DOHH2 (cell line): ENCODE results near the gene CORO1A.
"Not testable (repeated sequence)": the region's sequence is repeated elsewhere in the genome, so short reads cannot be mapped to it uniquely, and the experiment has no call there.

ENCODE experiments used
- H3F3A ChIP-seq: fragments of 200-600 bp; sonication (generic), shearing (Covaris generic); 2 replicates; pipeline ENCODE4 v1.6.0; 2016; ENCODE audit warnings: antibody characterized with exemption, mild to moderate bottlenecking; ENCODE audit not compliant: control insufficient read depth, insufficient read depth
- H3K27ac ChIP-seq: fragments of 200-600 bp; sonication (generic); 2 replicates; pipeline ENCODE4 v1.5.1; 2014; ENCODE audit warnings: low read depth, mild to moderate bottlenecking, low read length, moderate library complexity
- H3K27me3 ChIP-seq: fragments of 200-600 bp; sonication (generic); 2 replicates; pipeline ENCODE4 v1.6.1; 2014; ENCODE audit warnings: mild to moderate bottlenecking, low read length, mixed read lengths; ENCODE audit not compliant: control insufficient read depth
- H3K36me3 ChIP-seq: fragments of 200-600 bp; sonication (generic); 2 replicates; pipeline ENCODE4 v1.6.1; 2014; ENCODE audit warnings: mild to moderate bottlenecking, low read length, moderate library complexity, mixed read lengths; ENCODE audit not compliant: control insufficient read depth
- H3K4me1 ChIP-seq: fragments of 200-600 bp; sonication (generic); 2 replicates; pipeline ENCODE4 v1.6.1; 2014; ENCODE audit warnings: mild to moderate bottlenecking, low read length, mixed read lengths; ENCODE audit not compliant: control insufficient read depth
- H3K4me2 ChIP-seq: fragments of 200-600 bp; sonication (generic); 2 replicates; pipeline ENCODE4 v1.6.0; 2014; ENCODE audit warnings: mild to moderate bottlenecking, low read length, moderate library complexity
- H3K4me3 ChIP-seq: fragments of 200-600 bp; sonication (generic); 2 replicates; pipeline ENCODE4 v1.5.1; 2014; ENCODE audit warnings: mild to moderate bottlenecking, low read length, mixed read lengths
- H3K79me2 ChIP-seq: fragments of 200-600 bp; sonication (generic); 2 replicates; pipeline ENCODE4 v1.6.1; 2014; ENCODE audit warnings: mild to moderate bottlenecking, low read length, mixed read lengths; ENCODE audit not compliant: control insufficient read depth
- H3K9me2 ChIP-seq: fragments of 200-600 bp; sonication (generic); replicated peaks from 2 replicates; pipeline ENCODE4 v1.6.1; 2014; ENCODE audit warnings: mild to moderate bottlenecking, low read length, mixed read lengths; ENCODE audit not compliant: control insufficient read depth
- H3K9me3 ChIP-seq: fragments of 200-600 bp; sonication (generic); 2 replicates; pipeline ENCODE4 v1.6.1; 2014; ENCODE audit warnings: antibody characterized with exemption, low read length, mixed read lengths; ENCODE audit not compliant: control insufficient read depth, insufficient read depth
- H4K20me1 ChIP-seq: fragments of 200-600 bp; sonication (generic); 2 replicates; pipeline ENCODE4 v1.6.0; 2014; ENCODE audit warnings: low read depth, mild to moderate bottlenecking, antibody characterized with exemption, low read length, moderate library complexity; ENCODE audit not compliant: control insufficient read depth, insufficient read depth
- EZH2phosphoT487 ChIP-seq: fragments of 200-600 bp; sonication (generic); IDR thresholded peaks from 2 replicates; pipeline ENCODE4 v1.6.1; 2017; ENCODE audit warnings: borderline replicate concordance, mild to moderate bottlenecking, antibody characterized with exemption, low read length, moderate library complexity, mixed read lengths
- TF ChIP-seq, protein P1 (sequence below): fragments of 200-600 bp; sonication (generic); IDR thresholded peaks from one replicate; pipeline ENCODE4 v1.5.1; 2014; ENCODE audit warnings: antibody characterized with exemption, mild to moderate bottlenecking, low read depth, low read length; ENCODE audit not compliant: poor library complexity, severe bottlenecking

Gene CORO1A

DNA sequence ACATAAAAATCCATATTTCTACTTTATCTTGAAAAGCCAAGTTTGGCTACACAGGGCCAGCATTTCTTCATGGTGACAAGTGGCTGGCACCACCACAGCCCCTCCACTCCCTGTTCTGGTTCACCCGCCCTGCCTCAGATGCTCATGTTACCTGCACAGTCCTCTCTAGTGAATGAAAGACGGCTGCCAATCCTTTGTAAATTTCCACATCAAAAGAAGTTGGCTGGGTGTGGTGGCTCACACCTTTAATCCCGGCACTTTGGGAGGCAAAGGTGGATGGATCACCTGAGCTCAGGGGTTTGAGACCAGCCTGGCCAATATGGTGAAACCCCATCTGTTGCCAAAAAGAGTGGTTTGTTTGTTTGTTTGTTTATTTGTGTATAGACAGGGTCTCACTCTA lies 19.9 kb upstream of the CORO1A start:
- H3K27ac ChIP-seq, result no peak overlapping the region
- H3K36me3 ChIP-seq, result no peaks in the 10 kb centered on the region

DNA sequence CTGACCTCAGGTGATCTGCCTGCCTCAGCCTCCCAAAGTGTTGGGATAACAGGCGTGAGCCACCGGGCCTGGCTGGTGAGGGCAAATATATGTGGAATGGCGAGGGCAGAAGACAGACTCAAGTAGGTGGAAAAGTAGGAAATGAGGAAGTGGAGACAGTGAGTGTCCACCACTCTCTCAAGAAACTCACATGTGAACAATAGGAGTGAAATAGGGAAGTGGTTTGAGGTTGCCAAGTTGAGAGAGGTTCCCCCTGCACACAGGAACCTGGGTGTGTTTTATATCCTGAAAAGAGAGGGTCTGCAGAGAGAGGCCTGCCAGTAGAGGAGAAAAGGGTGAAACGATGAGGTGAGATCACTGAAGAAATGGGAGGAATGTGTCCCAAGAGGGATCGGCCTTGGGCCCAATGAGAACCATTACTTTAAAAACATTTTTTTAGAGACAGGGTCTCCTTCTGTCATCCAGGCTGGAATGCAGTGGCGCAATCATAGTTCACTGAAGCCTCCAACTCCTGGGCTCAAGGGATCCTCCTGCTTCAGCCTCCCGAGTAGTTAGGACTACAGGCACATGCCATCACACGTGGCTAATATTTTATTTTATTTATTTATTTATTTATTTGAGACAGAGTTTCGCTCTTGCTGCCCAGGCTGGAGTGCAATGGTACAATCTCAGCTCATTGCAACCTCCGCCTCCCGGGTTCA lies 17.1 kb upstream of the CORO1A start:
- Histone ChIP-seq H3K27me3 (no peaks in the 10 kb centered on the region), H4K20me1 (no peaks in the 10 kb centered on the region), H3F3A (no peaks in the 10 kb centered on the region), H3K27ac (no peak overlapping the region), H3K79me2 (no peaks in the 10 kb centered on the region), H3K36me3 (no peaks in the 10 kb centered on the region), H3K4me1 (peaks cover 17% of the 10 kb centered on the region), H3K4me2 (peak overlapping the region; percentile 54), H3K4me3 (peak overlapping the region; percentile 12; the same call in 1 of the 2 replicates), H3K9me2 (no peaks in the 10 kb centered on the region), H3K9me3 (no peaks in the 10 kb centered on the region)
- TF ChIP-seq EZH2phosphoT487, result no peak
- TF ChIP-seq, protein P1, sequence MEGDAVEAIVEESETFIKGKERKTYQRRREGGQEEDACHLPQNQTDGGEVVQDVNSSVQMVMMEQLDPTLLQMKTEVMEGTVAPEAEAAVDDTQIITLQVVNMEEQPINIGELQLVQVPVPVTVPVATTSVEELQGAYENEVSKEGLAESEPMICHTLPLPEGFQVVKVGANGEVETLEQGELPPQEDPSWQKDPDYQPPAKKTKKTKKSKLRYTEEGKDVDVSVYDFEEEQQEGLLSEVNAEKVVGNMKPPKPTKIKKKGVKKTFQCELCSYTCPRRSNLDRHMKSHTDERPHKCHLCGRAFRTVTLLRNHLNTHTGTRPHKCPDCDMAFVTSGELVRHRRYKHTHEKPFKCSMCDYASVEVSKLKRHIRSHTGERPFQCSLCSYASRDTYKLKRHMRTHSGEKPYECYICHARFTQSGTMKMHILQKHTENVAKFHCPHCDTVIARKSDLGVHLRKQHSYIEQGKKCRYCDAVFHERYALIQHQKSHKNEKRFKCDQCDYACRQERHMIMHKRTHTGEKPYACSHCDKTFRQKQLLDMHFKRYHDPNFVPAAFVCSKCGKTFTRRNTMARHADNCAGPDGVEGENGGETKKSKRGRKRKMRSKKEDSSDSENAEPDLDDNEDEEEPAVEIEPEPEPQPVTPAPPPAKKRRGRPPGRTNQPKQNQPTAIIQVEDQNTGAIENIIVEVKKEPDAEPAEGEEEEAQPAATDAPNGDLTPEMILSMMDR, result no peak

More for the DNA sequence above, 19.9 kb upstream of the CORO1A start:
- H3K79me2 ChIP-seq, result no peaks in the 10 kb centered on the region
- no peak overlapping the region for H3K4me3 ChIP-seq
- H3F3A ChIP-seq, result no peaks in the 10 kb centered on the region
- peaks cover 25% of the 10 kb centered on the region for H3K4me1 ChIP-seq
- TF ChIP-seq EZH2phosphoT487, result no peak
- TF ChIP-seq, protein P1, result no peak
- H3K27me3 ChIP-seq, result no peaks in the 10 kb centered on the region
- no peak overlapping the region for H3K4me2 ChIP-seq
- no peaks in the 10 kb centered on the region for H4K20me1 ChIP-seq
- no peaks in the 10 kb centered on the region for H3K9me3 ChIP-seq
- H3K9me2 ChIP-seq, result no peaks in the 10 kb centered on the region

DNA sequence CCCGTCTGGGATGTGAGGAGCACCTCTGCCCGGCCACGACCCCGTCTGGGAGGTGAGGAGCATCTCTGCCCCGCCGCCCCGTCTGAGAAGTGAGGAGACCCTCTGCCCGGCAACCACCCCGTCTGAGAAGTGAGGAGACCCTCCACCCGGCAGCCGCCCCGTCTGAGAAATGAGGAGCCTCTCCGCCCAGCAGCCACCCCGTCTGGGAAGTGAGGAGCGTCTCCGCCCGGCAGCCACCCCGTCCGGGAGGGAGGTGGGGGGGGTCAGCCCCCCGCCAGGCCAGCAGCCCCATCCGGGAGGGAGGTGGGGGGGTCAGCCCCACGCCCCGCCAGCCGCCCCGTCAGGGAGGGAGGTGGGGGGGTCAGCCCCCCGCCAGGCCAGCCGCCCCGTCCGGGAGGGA lies 14.7 kb upstream of the CORO1A start:
- not testable (repeated sequence) for H3K4me3 ChIP-seq, H3K27ac ChIP-seq, H3K9me3 ChIP-seq, H3K9me2 ChIP-seq, H4K20me1 ChIP-seq, H3K79me2 ChIP-seq, H3K36me3 ChIP-seq, H3F3A ChIP-seq, H3K4me2 ChIP-seq, H3K27me3 ChIP-seq
- peaks cover 17% of the 10 kb centered on the region for H3K4me1 ChIP-seq

DNA sequence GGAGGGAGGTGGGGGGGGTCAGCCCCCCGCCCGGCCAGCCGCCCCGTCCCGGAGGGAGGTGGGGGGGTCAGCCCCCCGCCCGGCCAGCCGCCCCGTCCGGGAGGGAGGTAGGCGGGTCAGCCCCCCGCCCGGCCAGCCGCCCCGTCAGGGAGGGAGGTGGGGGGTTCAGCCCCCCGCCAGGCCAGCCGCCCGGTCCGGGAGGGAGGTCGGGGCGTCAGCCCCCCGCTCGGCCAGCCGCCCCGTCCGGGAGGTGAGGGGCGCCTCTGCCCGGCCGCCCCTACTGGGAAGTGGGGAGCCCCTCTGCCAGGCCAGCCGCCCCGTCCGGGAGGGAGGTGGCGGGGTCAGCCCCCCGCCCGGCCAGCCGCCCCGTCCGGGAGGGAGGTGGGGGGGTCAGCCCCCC lies 14.0 kb upstream of the CORO1A start:
- H3K4me2 ChIP-seq, H3K9me3 ChIP-seq, H3K4me3 ChIP-seq, H4K20me1 ChIP-seq, H3K27ac ChIP-seq, H3K27me3 ChIP-seq, H3K36me3 ChIP-seq, H3F3A ChIP-seq, H3K9me2 ChIP-seq, H3K79me2 ChIP-seq: not testable (repeated sequence)
- peaks cover 17% of the 10 kb centered on the region for H3K4me1 ChIP-seq

DNA sequence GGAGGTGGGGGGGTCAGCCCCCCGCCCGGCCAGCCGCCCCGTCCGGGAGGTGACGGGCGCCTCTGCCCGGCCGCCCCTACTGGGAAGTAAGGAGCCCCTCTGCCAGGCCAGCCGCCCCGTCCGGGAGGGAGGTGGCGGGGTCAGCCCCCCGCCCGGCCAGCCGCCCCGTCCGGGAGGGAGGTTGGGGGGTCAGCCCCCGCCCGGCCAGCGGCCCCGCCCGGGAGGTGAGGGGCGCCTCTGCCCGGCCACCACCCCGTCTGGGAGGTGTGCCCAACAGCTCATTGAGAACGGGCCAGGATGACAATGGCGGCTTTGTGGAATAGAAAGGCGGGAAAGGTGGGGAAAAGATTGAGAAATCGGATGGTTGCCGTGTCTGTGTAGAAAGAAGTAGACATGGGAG lies 13.3 kb upstream of the CORO1A start:
- H3K36me3 ChIP-seq, H3K4me2 ChIP-seq, H3K4me3 ChIP-seq, H3K9me2 ChIP-seq, H3K27me3 ChIP-seq, H4K20me1 ChIP-seq, H3K79me2 ChIP-seq, H3F3A ChIP-seq, H3K27ac ChIP-seq, H3K9me3 ChIP-seq: not testable (repeated sequence)
- peaks cover 17% of the 10 kb centered on the region for H3K4me1 ChIP-seq
